Activated CD4-positive, alpha-beta T cell treated with anti-CD3 and anti-CD28 coated beads, Interleukin-2, amount 10 ng/mL, durations not matched to agents 7 days and 5 days (primary cell): Measurements from ENCODE around the gene DIABLO. TPM values are rescaled to one million over a fixed set of nuclear protein-coding genes. Genes with fewer than 3 reads are reported as not detected.

Source experiments
- CTCF ChIA-PET: fragments of 350-600 bp; sonication (Branson Sonifier 250); formaldehyde crosslinking; loops from one replicate; lab custom pipeline; 2021; ENCODE audit warnings: antibody characterized with exemption; lab: Charles Lee
- POLR2A ChIA-PET: fragments of 350-600 bp; sonication (Branson Sonifier 250); formaldehyde crosslinking; loops from one replicate; lab custom pipeline; 2021; ENCODE audit warnings: antibody characterized with exemption; lab: Charles Lee
- DNase-seq: peaks from one replicate; pipeline ENCODE4 v3.0.0-alpha.2; 2020
- H3K27ac Mint-ChIP-seq: one replicate; pipeline ENCODE4 v1.8.0; 2021; ENCODE audit warnings: mild to moderate bottlenecking, moderate library complexity, mixed read lengths
- H3K27me3 Mint-ChIP-seq: one replicate; pipeline ENCODE4 v1.8.0; 2021; ENCODE audit warnings: mixed read lengths
- H3K36me3 Mint-ChIP-seq: one replicate; pipeline ENCODE4 v1.8.0; 2021; ENCODE audit warnings: low read depth, mixed read lengths
- H3K4me1 Mint-ChIP-seq: one replicate; pipeline ENCODE4 v1.8.0; 2021; ENCODE audit warnings: mixed read lengths
- H3K4me3 Mint-ChIP-seq: one replicate; pipeline ENCODE4 v1.8.0; 2021; ENCODE audit warnings: mild to moderate bottlenecking, moderate library complexity, mixed read lengths
- H3K9me3 Mint-ChIP-seq: one replicate; pipeline ENCODE4 v1.8.0; 2021; ENCODE audit warnings: mixed read lengths
- total RNA-seq, 2 experiments: library from RNA; stranded (reverse); gene quantifications; one replicate each; pipeline ENCODE4 v1.2.3, GENCODE V29; 2021

DIABLO gene
- total RNA-seq, 2 experiments from 2014 or later: 36.1 to 37.7 TPM

- POLR2A ChIA-PET: interaction anchor here (0.6 kb wide), 1 partner anchor 474 kb away, joined by 3 read pairs; no protein-coding TSS in a partner anchor
- Mint-ChIP-seq H3K9me3 (no peaks in the 10 kb centered on the region), H3K36me3 (peaks cover 29% of the 10 kb centered on the region), H3K4me3 (peak overlapping the region; percentile 66), H3K27ac (peak overlapping the region; percentile 89), H3K27me3 (no peaks in the 10 kb centered on the region), H3K4me1 (peaks cover 25% of the 10 kb centered on the region)
- CTCF ChIA-PET: interaction anchor here (0.5 to 2.8 kb wide), 13 partner anchors 9 to 174 kb away, joined by 3 to 10 read pairs (median 4); partner anchors contain the start of gene DIABLO
- DNase-seq: peak; percentile 21
Observed at GRCh38 chr12:122244565-122245371, 18.9 kb upstream of the DIABLO start.

- Mint-ChIP-seq H3K27me3 (no peaks in the 10 kb centered on the region), H3K36me3 (peaks cover 24% of the 10 kb centered on the region), H3K4me1 (peaks cover 25% of the 10 kb centered on the region), H3K27ac (peak overlapping the region; percentile 89), H3K9me3 (no peaks in the 10 kb centered on the region), H3K4me3 (peak overlapping the region; percentile 66)
- ChIA-PET CTCF (interaction anchor here (0.6 to 2.8 kb wide), 6 partner anchors 9 to 461 kb away, joined by 3 to 10 read pairs (median 5); partner anchors contain the start of gene DIABLO), POLR2A (no interaction called here)
- no peak for DNase-seq
Observed at GRCh38 chr12:122243965-122244364, 18.1 kb upstream of the DIABLO start.

- no peaks in the 10 kb centered on the region for H3K27me3 Mint-ChIP-seq
- H3K4me3 Mint-ChIP-seq: no peak overlapping the region
- DNase-seq: no peak
- no peaks in the 10 kb centered on the region for H3K9me3 Mint-ChIP-seq
- H3K27ac Mint-ChIP-seq: no peak overlapping the region
- H3K36me3 Mint-ChIP-seq: peaks cover 31% of the 10 kb centered on the region
- H3K4me1 Mint-ChIP-seq: peaks cover 5% of the 10 kb centered on the region
- CTCF ChIA-PET: interaction anchor here (0.6 to 2.8 kb wide), 4 partner anchors 13 to 1560 kb away, joined by 3 to 12 read pairs (median 4); partner anchors contain the start of gene DIABLO
- POLR2A ChIA-PET: no interaction called here
Observed at GRCh38 chr12:122238861-122239260, 13.0 kb upstream of the DIABLO start.

- POLR2A ChIA-PET: no interaction called here
Observed at GRCh38 chr12:122235741-122236140, 9.9 kb upstream of the DIABLO start.

GRCh38 chr12:122232691-122233090 lies 6.8 kb upstream of the DIABLO start:
- no peak for DNase-seq
- POLR2A ChIA-PET: no interaction called here
- peaks cover 22% of the 10 kb centered on the region for H3K36me3 Mint-ChIP-seq
- no peak overlapping the region for H3K27ac Mint-ChIP-seq
- H3K4me3 Mint-ChIP-seq: no peak overlapping the region
- no peaks in the 10 kb centered on the region for H3K27me3 Mint-ChIP-seq
- H3K9me3 Mint-ChIP-seq: no peaks in the 10 kb centered on the region
- CTCF ChIA-PET: interaction anchor here (0.6 to 2.1 kb wide), 3 partner anchors 12 to 259 kb away, joined by 3 to 10 read pairs (median 4); no protein-coding TSS in a partner anchor
- H3K4me1 Mint-ChIP-seq: peaks cover 9% of the 10 kb centered on the region

More at GRCh38 chr12:122235741-122236140, 9.9 kb upstream of the DIABLO start:
- Mint-ChIP-seq H3K4me1 (peaks cover 2% of the 10 kb centered on the region), H3K4me3 (no peak overlapping the region), H3K36me3 (peaks cover 35% of the 10 kb centered on the region), H3K27ac (no peak overlapping the region), H3K9me3 (no peaks in the 10 kb centered on the region), H3K27me3 (no peaks in the 10 kb centered on the region)
- no peak for DNase-seq
- CTCF ChIA-PET: interaction anchor here (0.7 to 1.1 kb wide), 2 partner anchors 22 to 229 kb away, joined by 3 to 5 read pairs; no protein-coding TSS in a partner anchor

- no peaks in the 10 kb centered on the region for H3K27me3 Mint-ChIP-seq
- no peak overlapping the region for H3K4me3 Mint-ChIP-seq
- DNase-seq: no peak
- H3K27ac Mint-ChIP-seq: no peak overlapping the region
- no peaks in the 10 kb centered on the region for H3K9me3 Mint-ChIP-seq
- ChIA-PET POLR2A (interaction anchor here (0.6 kb wide), 1 partner anchor 295 kb away, joined by 3 read pairs; no protein-coding TSS in a partner anchor), CTCF (interaction anchor here (2.1 kb wide), 1 partner anchor 14 kb away, joined by 10 read pairs; no protein-coding TSS in a partner anchor)
- peaks cover 20% of the 10 kb centered on the region for H3K4me1 Mint-ChIP-seq
- H3K36me3 Mint-ChIP-seq: peaks cover 18% of the 10 kb centered on the region
Observed at GRCh38 chr12:122230798-122231197, 4.9 kb upstream of the DIABLO start.

GRCh38 chr12:122228092-122228491 lies 2.2 kb upstream of the DIABLO start:
- ChIA-PET POLR2A (no interaction called here), CTCF (interaction anchor here (1.0 to 1.4 kb wide), 4 partner anchors 11 to 77 kb away, joined by 3 to 6 read pairs (median 3); no protein-coding TSS in a partner anchor)
- H3K36me3 Mint-ChIP-seq: peaks cover 22% of the 10 kb centered on the region
- DNase-seq: no peak
- H3K27ac Mint-ChIP-seq: peak overlapping the region; percentile 37
- H3K27me3 Mint-ChIP-seq: no peaks in the 10 kb centered on the region
- peak overlapping the region; percentile 23 for H3K4me3 Mint-ChIP-seq
- no peaks in the 10 kb centered on the region for H3K9me3 Mint-ChIP-seq
- H3K4me1 Mint-ChIP-seq: peaks cover 37% of the 10 kb centered on the region

- Mint-ChIP-seq H3K9me3 (no peaks in the 10 kb centered on the region), H3K36me3 (peaks cover 27% of the 10 kb centered on the region), H3K27me3 (no peaks in the 10 kb centered on the region), H3K4me3 (peak overlapping the region; percentile 72), H3K4me1 (peaks cover 40% of the 10 kb centered on the region), H3K27ac (peak overlapping the region; percentile 37)
- DNase-seq: peak; percentile 30
- ChIA-PET CTCF (interaction anchor here (0.7 to 2.8 kb wide), 8 partner anchors 10 to 78 kb away, joined by 3 to 12 read pairs (median 3); no protein-coding TSS in a partner anchor), POLR2A (no interaction called here)
Observed at GRCh38 chr12:122227341-122227740, 1.5 kb upstream of the DIABLO start.

- Mint-ChIP-seq H3K9me3 (no peaks in the 10 kb centered on the region), H3K4me3 (peak overlapping the region; percentile 92), H3K27ac (no peak overlapping the region), H3K27me3 (no peaks in the 10 kb centered on the region), H3K36me3 (peaks cover 26% of the 10 kb centered on the region), H3K4me1 (peaks cover 40% of the 10 kb centered on the region)
- ChIA-PET CTCF (interaction anchor here (0.7 to 2.8 kb wide), 11 partner anchors 9 to 172 kb away, joined by 3 to 12 read pairs (median 4); no protein-coding TSS in a partner anchor), POLR2A (interaction anchor here (1.0 kb wide), 1 partner anchor 274 kb away, joined by 4 read pairs; the partner anchor contains the start of gene ZCCHC8)
- no peak for DNase-seq
Observed at GRCh38 chr12:122226366-122227125, 694 bp upstream of the DIABLO start.

- H3K4me3 Mint-ChIP-seq: no peak overlapping the region
- H3K27ac Mint-ChIP-seq: no peak overlapping the region
- peaks cover 35% of the 10 kb centered on the region for H3K36me3 Mint-ChIP-seq
- no peaks in the 10 kb centered on the region for H3K9me3 Mint-ChIP-seq
- no peaks in the 10 kb centered on the region for H3K27me3 Mint-ChIP-seq
- peaks cover 5% of the 10 kb centered on the region for H3K4me1 Mint-ChIP-seq
- DNase-seq: no peak
- POLR2A ChIA-PET: no interaction called here
- CTCF ChIA-PET: interaction anchor here (1.5 kb wide), 1 partner anchor 28 kb away, joined by 4 read pairs; no protein-coding TSS in a partner anchor
Observed at GRCh38 chr12:122216445-122216844, 9.4 kb downstream of the DIABLO start.

- no peak overlapping the region for H3K27ac Mint-ChIP-seq
- H3K4me1 Mint-ChIP-seq: peaks cover 2% of the 10 kb centered on the region
- DNase-seq: no peak
- ChIA-PET CTCF (interaction anchor here (1.0 to 1.5 kb wide), 2 partner anchors 11 to 29 kb away, joined by 3 to 4 read pairs; no protein-coding TSS in a partner anchor), POLR2A (no interaction called here)
- peaks cover 35% of the 10 kb centered on the region for H3K36me3 Mint-ChIP-seq
- H3K9me3 Mint-ChIP-seq: no peaks in the 10 kb centered on the region
- H3K27me3 Mint-ChIP-seq: no peaks in the 10 kb centered on the region
- H3K4me3 Mint-ChIP-seq: no peak overlapping the region
Observed at GRCh38 chr12:122215771-122216170, 10.1 kb downstream of the DIABLO start.
